WTC11 (cell line): ENCODE measurements around the gene TBCEL.

Experiments
- SMAD3 ChIP-seq: sonication (generic); formaldehyde crosslinking; IDR thresholded peaks from 2 replicates; pipeline ENCODE4 v1.8.0; 2022; ENCODE audit warnings: missing genetic modification reagents, mild to moderate bottlenecking, borderline replicate concordance
- TF ChIP-seq, protein P1 (sequence below): fragments of 200-600 bp; IDR thresholded peaks from 2 replicates; pipeline ENCODE4 v1.8.0; 2022; ENCODE audit warnings: antibody characterized with exemption

DNA sequence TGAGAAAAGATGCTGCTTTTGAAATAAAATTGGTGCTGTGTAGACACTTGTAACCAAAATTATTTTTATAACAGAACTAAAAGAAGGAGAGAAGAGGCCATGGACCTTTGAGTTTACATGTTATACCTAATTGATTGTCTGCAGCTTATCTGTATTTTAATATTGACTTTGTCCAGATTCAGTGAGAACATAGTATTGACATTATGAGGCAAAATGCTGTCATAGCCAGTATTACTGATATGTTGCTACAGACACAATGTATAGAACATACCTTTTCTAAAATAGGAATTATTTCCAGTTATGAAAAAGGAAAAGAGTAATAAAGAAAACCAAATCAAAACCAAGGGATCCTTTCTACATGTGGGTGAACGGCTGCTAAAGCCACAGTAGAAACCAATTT is 65.7 kb downstream of the TBCEL start:
- TF ChIP-seq SMAD3 (CRISPR knock-in tag) = no peak
- TF ChIP-seq, protein P1, sequence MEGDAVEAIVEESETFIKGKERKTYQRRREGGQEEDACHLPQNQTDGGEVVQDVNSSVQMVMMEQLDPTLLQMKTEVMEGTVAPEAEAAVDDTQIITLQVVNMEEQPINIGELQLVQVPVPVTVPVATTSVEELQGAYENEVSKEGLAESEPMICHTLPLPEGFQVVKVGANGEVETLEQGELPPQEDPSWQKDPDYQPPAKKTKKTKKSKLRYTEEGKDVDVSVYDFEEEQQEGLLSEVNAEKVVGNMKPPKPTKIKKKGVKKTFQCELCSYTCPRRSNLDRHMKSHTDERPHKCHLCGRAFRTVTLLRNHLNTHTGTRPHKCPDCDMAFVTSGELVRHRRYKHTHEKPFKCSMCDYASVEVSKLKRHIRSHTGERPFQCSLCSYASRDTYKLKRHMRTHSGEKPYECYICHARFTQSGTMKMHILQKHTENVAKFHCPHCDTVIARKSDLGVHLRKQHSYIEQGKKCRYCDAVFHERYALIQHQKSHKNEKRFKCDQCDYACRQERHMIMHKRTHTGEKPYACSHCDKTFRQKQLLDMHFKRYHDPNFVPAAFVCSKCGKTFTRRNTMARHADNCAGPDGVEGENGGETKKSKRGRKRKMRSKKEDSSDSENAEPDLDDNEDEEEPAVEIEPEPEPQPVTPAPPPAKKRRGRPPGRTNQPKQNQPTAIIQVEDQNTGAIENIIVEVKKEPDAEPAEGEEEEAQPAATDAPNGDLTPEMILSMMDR = no peak
